NCI-H524 (cell line): Measurements from ENCODE around the gene NOL4L.
A peak's percentile ranks its signal among the peaks of the same experiment; 100 is the strongest.
"Not testable (repeated sequence)": the region's sequence is repeated elsewhere in the genome, so short reads cannot be mapped to it uniquely, and the experiment has no call there.

Experiments used
- DNase-seq, 2 experiments: peaks; one replicate each; lab custom pipeline; 2025; lab: John Stamatoyannopoulos, UW

Gene NOL4L

DNA sequence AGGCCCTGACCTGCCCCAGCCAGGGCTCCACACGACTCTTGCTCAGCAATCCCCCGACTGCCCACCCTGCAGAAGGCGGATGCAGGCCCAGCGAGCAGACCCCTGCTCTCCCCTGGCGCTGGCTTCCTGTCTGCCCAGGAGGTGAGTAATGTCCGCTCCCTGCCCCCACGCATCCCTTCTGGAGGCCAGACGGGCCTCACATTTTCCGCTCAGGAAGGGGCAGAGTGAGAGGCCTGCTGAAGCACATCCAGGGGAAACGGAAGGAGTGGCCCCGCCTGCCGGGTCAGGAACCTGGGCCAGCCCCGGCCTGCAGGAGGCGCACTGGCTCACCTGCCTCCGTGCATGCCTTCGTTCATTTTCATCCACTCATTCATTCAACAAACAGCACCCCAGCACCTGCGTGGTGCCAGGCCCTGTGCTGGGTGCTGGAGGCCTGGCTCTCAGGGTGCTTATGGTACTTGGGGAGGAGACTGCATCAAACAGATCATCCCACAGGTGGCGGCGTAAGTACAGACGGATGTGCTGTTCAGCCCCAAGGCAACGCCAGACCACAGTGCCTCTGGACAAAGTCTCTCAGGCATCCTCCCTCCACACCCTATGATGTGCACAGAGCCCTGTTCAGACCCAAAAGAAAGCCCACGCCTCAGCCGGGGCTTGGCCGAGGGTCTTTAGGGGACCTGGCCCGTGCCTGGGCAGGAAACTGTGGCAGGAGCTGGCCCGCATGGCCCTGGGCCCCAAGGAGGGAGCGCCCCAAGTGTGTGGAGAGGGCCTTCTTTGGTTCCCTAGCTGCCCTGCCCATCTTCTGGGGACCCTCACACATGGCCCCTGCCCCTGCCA lies 114.9 kb downstream of the NOL4L start:
- DNase-seq = peak in 1 of 2 experiments; percentile 45

DNA sequence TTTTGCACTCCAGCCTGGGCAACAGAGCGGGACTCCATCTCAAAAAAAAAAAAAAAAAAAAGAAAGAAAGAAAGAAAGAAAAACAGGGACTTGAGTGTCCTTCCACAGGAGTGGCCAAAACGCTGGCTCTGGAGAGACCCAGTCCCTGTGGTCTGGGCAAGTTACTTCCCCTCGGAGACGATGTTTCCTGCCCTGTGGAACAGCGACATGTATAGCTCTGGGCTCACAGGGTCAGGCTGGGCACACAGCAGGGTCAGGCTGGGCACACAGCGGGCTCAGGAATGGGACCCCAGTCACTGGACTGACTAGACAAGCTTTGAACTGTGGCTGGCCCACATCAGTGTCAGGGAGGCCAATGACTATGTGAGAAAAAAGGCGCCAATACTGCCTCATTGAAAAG lies 116.3 kb downstream of the NOL4L start:
- no peak for DNase-seq

DNA sequence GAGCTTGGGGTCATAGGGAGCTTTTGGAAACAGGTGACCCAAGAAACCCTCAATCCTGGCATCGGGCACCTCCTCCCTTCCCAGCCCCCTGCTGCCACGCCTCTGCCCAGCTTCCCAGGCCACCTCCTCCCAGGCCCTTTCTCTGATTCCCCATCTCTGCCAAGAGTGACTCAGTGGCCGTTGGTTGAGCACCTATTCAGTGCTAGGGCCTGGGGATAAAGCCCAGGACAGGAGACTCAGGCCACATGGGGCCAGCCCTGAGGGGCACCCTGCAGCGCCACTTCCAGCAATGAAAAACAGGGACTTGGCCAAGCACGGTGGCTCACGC lies 116.9 kb downstream of the NOL4L start:
- DNase-seq = no peak

DNA sequence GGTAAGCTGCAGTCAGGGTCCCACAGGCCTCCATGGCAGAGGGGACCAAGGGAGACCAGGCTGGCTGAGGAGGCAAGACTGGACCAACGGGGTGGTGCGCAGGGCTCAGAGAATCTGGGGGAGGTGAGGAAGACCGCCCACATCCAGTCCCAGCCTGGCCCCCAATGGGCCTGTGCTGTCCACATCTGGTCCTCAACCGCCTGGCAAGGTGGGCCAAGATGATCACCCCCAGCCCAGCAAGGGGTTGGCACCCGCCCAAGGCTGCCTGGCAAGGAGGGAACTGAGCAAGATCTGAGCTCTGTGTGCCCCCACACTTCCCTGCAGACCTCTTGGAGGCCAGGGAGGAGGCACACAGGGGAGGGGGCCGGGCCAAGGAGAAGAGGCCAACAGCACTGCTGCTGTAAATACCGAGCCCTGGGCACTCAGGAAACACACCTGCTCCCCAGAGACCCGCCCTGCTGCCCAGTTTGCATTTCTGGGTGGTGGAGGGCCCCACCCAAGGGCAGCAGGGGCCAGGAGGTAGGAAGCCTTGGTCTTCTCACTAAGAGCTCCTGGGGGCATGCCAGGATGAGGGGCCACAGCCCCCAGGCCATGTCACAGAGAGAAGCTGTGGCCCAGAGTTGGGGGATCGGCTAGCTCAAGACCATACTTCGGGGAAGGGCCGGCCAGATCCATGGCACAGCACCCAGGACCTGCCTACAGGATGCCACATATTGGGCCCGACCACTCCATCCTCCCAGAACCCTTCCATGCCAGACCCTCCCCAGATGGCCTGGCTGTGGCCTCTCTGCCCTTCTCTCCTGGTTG lies 117.4 kb downstream of the NOL4L start:
- no peak for DNase-seq

DNA sequence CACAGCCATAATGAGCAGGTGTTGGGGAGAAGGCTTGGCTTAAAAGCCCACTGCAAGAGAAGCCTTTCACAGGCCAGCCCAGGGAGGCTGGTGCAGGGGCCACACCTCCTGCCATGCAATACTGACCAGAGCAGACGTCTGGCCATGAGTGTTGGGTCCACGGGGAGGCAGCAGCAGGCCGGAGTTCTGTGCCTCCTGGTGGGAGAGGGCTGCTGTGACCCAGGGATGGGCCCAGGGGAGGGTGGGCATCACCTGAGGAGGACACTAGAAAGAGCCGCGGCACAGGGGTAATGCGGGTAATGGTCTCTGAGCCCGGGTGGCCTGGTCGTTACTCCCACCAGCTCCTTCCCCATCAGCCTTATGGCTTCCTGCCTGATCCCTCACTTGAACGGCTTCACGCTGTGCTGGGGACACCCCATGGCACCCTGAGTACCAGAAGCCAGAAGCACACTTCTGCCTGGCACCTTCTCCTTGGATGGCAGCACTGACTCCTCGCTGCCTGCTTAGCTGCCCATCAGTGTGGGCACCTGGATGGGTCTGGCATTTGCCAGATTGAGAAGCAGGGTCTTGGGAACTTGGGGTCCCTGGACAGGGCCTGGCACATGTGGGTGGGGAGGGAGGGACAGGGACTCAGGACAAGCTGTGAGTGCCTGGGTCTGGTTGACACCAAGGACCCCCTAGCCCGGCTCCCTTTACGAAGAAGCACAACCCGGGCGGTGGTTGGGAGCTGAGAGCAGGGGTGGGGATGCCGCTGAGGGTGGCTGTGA lies 118.2 kb downstream of the NOL4L start:
- DNase-seq = no peak

DNA sequence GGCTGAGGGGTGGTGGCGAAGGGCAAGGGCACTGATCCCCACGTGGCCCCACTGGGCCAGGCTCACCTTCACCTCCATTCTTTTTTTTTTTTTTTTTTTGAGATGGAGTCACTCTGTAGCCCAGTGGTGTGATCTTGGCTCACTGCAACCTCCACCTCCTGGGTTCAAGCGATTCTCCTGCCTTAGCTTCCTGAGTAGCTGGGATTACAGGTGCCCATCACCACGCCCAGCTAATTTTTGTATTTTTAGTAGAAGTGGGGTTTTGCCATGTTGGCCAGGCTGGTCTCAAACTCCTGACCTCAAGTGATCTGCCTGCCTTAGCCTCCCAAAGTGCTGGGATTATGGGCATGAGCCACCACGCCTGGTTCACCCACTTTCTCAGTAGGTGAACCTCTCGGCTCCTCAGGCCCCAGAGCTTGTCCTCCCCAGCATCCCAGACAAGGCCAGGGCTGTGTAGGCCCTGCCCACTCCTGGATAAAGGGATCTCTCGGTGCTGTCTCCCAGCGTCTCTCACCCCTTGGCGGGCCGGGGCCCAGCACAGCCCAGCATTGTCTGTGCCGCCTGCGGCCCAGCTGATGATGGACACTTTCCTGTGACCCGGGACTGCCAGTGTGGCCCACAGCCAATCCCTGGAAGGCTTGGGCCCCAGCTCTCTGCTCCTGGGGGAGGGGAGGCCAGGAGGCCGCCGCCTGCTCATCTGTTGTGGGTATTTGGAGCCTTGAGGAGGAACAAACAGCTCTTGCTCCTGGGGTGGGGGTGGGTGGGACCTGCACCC lies 119.0 kb downstream of the NOL4L start:
- not testable (repeated sequence) for DNase-seq

DNA sequence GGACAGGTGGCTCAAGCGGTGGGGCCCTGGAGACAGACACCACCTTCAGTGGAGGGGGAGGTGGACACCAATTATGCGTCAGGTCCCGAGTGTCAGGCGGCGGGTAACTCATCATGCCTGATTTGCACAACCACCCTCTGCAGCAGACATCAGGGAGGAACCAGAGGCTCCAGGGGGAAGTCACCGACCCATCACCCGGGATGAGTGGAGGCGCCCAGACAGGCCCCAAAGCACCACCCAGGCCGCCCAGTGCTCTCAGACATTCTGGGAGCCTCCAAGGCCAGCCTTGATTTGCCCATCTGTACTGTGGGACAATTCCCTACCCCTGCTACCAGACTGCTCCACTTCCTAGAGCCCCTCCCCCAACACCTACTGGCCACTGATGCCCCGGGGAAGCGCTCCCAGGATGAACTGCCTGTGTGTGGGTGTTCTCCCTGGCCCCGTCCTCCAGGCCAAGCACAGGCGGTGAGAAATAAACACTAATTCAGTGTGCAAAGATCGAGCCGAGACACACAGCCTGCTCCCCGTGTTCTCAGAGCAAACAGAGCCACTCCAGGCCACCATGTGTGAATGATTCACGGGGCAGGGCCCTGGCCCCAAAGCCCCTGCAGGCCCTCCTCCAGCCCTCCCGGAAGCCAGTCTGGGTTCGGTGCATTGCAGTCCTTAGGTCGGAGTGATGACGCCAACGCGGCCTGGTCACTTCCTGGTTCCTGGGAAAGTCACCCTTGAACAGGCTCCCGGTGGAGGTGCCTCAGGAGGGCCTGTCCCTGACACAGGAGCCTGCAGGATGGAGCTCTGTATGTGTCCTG lies 119.8 kb downstream of the NOL4L start:
- DNase-seq = no peak

DNA sequence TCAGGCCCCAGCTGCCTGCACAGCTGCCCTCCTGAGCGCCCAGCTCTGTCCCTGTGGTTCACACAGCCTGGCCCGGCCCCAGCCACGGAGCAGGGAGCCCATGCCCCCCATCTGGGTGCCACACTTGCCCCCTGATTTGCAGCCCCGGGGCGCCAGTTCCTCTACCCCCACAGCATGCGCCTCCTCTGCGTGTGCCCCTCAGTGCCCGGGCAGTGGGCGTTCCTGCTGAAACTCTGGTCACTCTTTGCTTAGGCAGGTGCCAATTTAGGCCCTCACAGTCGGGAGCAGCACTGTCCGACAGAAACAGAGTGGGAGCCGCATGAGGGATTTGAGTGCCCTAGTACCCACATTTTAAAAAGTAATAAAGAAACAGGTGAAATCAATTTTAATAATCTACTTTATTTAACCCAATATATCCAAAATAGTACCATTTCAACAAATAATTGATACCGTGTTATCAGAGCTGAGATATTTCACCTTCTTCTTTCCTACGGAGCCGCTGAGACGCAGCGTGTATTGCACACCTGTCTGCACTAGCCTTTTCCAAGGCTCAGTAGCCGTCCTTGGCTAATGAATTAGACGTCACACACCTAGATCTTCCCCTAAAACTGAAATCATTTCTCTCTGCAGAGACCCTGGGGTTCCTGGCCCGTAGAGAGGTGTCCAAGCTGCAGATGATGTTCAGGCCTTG lies 120.6 kb downstream of the NOL4L start:
- DNase-seq = no peak

DNA sequence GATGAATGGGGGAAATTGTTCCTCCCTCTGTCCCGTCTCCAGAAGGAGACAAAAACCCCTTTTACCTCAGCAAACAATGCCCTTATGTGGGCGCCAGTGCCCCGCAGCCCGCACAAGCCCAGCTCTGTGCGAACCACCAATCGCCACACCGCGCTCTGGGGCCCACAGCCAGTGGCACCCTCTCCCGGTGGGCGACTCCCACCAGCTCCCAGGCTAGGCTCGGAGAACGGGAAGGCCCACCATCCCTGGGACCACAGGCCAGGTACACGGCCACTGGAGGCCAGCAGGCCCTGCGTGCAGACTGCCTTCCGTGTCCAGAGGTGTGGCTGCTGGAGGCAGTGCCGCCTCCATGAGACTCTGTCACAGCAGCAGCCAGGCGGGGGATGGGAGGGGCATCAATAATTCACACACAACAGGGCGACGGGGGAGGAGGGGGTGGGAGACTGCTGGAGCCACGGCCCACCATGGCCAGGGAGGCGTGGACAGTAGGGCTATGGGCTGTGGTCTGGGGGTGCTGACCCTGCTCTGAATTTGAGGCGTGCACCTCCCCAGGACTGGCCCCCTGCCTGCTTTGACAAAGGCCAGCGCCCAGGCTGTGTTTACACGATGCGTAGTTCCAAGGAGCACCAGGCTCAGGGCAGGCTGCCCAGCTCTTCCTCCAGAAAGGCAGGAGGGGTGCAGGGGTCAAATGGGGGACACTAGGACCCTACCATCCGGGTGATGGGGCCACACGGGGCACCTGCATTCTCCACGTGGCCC lies 121.3 kb downstream of the NOL4L start:
- no peak for DNase-seq

DNA sequence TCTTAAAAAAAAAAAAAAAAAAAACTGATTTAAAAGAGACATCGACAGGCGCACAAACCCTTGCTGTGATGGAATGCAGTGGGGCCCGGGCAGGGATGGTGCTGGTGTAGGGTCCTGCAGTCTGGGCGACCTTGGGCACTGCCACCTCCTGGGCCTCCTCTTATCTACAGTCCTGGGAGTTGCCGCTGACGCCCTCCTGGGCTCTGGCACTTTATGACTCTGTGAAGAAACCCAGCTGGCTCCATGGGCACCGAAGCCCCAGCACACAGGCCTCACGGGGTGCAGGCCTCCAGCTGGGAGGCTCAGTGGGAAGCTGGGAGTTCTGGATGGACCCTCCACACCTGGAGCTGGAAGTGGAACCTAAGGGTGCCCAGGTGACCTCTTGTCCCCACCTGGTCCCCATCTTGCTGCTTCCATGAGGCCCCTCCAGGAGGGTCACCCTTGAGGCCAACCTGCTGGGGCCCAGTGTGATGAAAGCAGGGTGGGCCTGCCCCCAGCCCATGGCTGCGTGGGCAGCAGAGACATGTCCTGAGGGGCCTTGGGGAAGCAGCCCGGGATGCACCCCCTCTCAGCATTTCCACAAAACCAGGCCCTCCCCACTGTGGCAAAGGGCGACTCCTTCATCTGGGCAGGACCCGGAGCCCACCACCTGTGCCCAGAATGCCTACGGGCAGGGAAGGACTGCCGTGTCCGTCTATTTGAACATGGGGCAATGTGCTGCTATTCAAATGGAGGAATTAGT lies 122.1 kb downstream of the NOL4L start:
- DNase-seq = no peak

DNA sequence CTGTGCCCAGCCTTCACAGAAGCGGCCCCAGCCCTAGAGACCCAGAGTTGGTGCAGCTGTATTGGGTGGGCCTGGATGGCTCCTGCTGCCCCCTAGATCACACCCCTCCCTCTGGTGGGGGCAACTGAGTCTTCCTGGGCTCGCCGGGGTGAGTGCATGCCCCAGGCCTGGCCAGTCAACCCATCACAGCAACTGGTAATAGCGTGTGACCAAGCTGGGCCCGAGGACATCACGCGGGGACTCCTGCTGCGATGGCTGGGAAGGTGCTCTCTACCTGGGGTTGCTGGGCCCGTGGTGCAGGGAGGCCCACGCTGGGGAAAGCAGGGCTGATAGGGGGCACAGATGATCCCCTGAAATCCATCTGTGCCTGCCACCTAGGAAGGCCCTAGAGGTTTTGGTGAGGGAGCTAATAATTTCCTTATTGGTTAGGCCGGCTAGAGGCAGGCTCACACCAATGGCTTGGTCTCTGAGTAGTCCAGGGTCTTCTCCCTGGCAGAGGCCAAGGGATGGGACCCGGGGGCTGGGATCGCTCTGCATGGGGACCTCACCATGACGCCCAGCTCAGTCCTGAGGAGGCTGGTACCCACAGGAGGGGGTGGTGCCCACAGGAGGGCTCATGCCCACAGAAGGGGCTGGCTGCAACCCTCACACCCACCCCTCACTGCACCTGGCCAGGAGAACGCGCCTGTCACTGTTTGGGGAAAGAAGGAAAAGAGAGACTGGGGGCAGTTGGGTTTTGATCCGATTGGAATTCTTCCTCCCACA lies 123.1 kb downstream of the NOL4L start:
- no peak for DNase-seq

DNA sequence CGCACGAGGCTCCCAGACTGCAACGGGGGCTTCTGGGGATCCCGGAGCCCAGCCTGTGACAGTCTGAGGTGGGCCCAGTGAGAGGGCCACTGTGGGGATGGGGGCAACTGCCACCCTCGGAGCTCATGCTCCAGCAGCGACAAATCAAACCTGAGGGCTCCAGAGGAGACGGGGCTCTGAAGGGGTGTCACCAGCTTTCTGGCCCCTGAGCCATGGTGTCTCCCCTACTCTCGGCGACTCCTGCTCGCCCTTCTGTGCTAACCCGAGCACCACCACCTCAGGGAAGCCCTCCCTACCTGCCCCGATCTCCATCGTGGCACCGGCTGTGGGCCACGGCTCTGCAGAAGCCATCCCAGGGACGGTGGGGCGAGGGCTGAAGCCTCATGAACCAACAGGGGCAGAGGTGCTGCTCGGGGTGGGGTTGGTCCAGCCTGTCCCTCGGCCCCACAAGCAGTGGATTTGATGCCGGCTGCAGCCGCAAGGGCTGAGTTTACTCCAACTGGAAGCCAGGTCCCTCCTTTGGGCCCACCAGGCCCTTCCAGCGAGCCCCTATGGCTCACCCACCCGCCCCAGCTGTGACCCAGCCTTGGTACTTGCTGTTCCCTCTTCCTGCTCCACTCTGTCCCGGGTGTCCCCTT lies 124.3 kb downstream of the NOL4L start:
- DNase-seq = no peak

DNA sequence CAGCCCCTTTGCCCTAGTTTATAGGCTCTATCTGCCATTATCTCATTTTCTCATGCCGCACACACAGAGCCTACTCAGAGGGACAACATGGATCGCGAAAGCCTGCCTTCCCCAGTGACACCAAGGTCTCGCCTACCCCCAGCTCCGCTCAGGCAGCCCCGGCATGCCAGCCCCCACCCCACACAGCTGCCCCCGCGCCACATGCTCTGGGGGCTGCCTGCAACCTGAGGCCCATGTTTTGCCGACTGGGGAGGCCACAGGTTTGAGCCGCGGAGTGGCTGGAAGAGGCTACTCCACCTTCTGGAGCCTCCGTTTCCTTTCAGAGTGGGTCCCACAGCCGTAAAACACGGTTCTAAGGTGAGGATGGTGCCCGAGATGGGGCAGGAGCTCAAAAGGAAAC lies 124.9 kb downstream of the NOL4L start:
- no peak for DNase-seq

DNA sequence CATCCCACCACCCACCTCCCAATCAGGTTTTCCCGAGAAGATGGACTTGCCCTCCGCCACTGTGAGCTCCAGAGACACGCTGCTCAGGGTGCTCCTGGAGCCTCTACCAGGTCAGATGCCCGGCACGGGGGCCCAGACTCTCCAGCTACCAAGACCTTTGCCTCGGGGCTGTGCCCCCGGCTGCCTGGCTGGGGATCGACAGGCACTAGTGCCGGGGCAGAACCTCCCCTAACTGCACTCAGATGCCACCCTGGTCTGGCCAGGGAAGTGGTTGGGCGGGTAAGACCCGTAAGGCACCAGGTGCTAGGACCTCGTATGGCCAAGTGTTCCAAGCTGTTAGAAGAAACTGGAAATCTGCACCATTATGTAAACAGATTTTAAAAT lies 126.3 kb downstream of the NOL4L start:
- no peak for DNase-seq

DNA sequence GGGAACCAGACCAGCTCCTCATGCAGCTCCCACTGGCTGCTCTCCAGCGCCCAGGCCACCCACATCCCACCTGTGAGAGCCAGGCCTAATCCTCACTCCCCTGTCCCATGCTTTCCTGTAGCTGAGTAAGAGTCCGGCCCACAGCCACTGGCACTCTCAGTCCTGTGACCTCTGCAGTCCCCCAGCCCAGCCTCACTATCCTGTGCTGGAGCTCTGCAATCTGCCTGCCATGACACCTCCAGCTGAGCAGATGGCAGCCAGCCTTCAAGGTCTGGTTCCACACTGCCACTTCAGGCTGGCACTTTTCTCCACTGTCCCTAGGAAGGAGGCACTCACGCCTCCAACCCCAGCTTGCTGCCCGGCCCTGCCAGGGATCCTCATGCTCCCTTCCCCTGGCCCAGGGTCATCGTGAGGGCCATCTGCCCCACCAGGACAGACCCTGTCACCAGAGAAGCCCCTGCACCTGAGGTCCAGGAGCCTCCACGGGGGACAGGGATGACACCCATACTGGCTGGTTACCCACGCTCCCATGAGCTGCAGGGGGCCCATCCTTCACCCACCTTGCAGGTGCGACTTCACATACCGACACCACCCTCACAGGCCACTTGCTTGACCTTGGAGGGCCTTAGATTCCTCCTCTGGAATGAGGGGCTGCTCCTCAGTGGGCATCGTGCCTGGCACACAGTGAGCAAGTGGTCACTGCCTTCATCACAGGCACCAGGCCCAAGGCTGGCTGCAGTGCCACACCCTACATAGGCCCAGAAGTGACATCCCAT lies 126.9 kb downstream of the NOL4L start:
- peak; percentile 63 to 77 for DNase-seq

DNA sequence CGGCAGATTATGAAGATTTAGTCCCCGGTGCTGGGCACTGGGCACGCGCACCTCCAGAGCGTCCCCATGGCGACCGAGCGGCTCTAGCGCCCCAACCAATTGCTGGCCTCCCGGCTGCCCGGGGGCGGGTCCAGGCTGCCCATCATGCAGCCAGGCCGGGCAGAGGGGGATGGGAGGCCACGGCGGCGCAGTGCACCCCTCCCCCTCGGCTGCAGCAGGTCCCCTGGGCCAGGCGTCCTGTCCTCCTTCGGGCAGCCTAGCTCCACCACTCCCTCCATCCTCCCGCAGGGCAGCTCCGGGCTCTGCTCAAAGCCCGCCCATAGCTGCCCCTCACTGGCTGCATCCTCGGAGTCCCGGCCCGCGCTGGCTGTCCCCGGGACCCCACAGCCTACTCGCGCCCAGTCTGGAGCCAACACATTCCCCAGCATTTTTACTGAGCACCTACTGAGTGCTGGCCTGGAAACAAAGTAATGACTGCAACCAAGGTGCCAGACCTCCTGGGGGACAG lies 127.6 kb downstream of the NOL4L start:
- DNase-seq = peak; percentile 83 to 92
